Chondrocyte (in vitro differentiated cells): ENCODE results near the gene SPOCK1. TPM values are rescaled to one million over a fixed set of nuclear protein-coding genes. Genes with fewer than 3 reads are reported as not detected.
"Not testable (repeated sequence)": the region's sequence is repeated elsewhere in the genome, so short reads cannot be mapped to it uniquely, and the experiment has no call there.

Experiments
- DNase-seq: peaks from one replicate; pipeline ENCODE4 v3.0.0; 2021; ENCODE audit warnings: mixed read lengths, low spot score
- H3K27ac Mint-ChIP-seq: one replicate; pipeline ENCODE4 v1.8.0; 2021; ENCODE audit warnings: mild to moderate bottlenecking, moderate library complexity, mixed read lengths; ENCODE audit not compliant: unreplicated experiment
- H3K27me3 Mint-ChIP-seq: 2 replicates; pipeline ENCODE4 v1.8.0; 2021; ENCODE audit warnings: low read depth, mixed read lengths
- H3K36me3 Mint-ChIP-seq: 2 replicates; pipeline ENCODE4 v1.8.0; 2021; ENCODE audit warnings: low read depth, mixed read lengths
- H3K4me1 Mint-ChIP-seq: 2 replicates; pipeline ENCODE4 v1.8.0; 2021; ENCODE audit warnings: low read depth, mild to moderate bottlenecking, mixed read lengths
- H3K4me3 Mint-ChIP-seq: one replicate; pipeline ENCODE4 v1.8.0; 2021; ENCODE audit warnings: mild to moderate bottlenecking, moderate library complexity, mixed read lengths; ENCODE audit not compliant: unreplicated experiment
- H3K9me3 Mint-ChIP-seq: 2 replicates; pipeline ENCODE4 v1.8.0; 2021; ENCODE audit warnings: low read depth, mixed read lengths
- total RNA-seq: library from RNA; stranded (reverse); gene quantifications from 3 replicates; pipeline ENCODE4 v1.2.1, GENCODE V29; 2021
- TF ChIP-seq, protein P1 (sequence below): fragments of 200-600 bp; sonication (generic); IDR thresholded peaks from 2 replicates; pipeline ENCODE4 v1.5.0; 2021; ENCODE audit warnings: antibody characterized with exemption, mild to moderate bottlenecking, moderate library complexity

The SPOCK1 gene
- total RNA-seq, 1 donor from 2014 or later: 127 TPM

DNA sequence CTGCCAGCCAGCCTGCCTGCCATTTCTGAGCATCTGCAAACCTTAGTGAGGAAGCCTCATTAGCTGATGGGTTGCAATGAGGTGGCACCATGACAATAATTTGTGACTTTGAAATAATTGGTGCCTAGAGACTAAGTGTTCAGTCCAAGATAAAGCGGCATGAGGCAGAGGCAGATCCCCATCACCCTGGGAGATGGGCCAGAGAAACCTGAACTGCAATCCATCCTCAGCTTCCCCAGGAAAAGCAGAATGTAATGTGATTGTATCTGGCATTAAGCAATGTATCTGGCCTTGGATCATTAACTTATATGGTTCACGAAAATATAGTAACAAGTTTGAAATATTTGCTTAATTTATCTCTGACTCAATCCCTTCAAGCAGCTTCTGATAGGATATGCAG, 101.0 kb downstream of the SPOCK1 start:
- H3K27ac Mint-ChIP-seq: no peak overlapping the region
- no peaks in the 10 kb centered on the region for H3K9me3 Mint-ChIP-seq
- H3K27me3 Mint-ChIP-seq: no peaks in the 10 kb centered on the region
- no peaks in the 10 kb centered on the region for H3K36me3 Mint-ChIP-seq
- no peak overlapping the region for H3K4me3 Mint-ChIP-seq
- DNase-seq: no peak
- TF ChIP-seq, protein P1, sequence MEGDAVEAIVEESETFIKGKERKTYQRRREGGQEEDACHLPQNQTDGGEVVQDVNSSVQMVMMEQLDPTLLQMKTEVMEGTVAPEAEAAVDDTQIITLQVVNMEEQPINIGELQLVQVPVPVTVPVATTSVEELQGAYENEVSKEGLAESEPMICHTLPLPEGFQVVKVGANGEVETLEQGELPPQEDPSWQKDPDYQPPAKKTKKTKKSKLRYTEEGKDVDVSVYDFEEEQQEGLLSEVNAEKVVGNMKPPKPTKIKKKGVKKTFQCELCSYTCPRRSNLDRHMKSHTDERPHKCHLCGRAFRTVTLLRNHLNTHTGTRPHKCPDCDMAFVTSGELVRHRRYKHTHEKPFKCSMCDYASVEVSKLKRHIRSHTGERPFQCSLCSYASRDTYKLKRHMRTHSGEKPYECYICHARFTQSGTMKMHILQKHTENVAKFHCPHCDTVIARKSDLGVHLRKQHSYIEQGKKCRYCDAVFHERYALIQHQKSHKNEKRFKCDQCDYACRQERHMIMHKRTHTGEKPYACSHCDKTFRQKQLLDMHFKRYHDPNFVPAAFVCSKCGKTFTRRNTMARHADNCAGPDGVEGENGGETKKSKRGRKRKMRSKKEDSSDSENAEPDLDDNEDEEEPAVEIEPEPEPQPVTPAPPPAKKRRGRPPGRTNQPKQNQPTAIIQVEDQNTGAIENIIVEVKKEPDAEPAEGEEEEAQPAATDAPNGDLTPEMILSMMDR: no peak
- no peaks in the 10 kb centered on the region for H3K4me1 Mint-ChIP-seq

DNA sequence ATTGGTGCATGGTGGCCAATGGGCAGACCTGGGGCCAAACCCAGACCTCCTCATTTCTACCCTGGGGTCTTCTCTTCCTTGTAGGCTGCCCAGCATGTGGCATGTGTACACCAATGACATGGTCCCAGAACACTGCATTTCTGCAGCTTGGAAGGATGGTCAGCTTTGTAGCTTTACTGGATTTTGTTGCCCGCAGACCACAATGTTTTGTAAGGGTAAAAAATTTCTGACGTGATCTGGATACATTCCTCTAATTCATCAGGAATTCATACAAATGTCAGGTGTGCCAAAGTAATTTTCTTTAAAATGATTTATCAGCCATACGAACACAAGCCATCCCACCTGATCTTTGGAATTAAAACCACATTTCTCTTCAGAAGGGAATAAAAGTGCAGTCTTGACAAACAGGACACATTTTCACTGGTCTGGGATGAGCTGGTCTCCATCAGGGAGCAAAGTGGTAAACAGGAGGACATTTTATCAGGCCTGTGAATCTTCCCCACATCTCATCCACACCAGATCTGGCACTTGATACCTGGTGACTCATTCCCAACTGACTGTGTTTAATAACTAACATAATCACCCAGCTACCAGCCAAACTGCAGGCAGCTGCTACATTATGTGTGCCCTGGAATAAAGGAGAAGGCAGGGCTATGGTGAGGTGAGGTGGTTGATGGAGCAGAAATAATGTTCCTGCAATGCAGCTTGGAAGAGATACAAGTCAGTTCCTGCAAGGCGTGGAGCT, 103.9 kb downstream of the SPOCK1 start:
- peaks cover 3% of the 10 kb centered on the region for H3K9me3 Mint-ChIP-seq
- no peak overlapping the region for H3K27ac Mint-ChIP-seq
- no peak for DNase-seq
- no peaks in the 10 kb centered on the region for H3K27me3 Mint-ChIP-seq
- H3K4me1 Mint-ChIP-seq: no peaks in the 10 kb centered on the region
- TF ChIP-seq, protein P1: no peak
- no peaks in the 10 kb centered on the region for H3K36me3 Mint-ChIP-seq
- no peak overlapping the region for H3K4me3 Mint-ChIP-seq

DNA sequence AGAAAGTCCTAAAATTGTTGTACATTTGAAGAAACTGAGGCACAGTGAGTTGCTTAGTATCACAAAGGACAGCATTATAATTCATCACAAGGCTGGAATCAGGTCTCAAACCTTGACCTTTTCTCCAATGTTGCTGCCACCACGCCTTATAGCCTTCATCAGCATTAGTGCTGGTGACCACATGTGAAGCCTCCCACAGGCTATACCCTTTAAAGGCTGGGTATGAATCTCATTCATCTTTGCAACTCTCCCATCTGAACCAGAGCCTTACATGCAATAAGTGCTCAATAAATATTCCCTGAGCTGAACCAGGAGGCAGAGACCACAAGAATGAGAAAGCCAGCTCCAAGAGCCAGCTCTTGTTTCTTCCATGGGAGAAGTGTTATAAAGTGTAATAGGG, 104.7 kb downstream of the SPOCK1 start:
- Mint-ChIP-seq H3K4me1 (no peaks in the 10 kb centered on the region), H3K27me3 (no peaks in the 10 kb centered on the region), H3K4me3 (no peak overlapping the region), H3K27ac (no peak overlapping the region), H3K36me3 (no peaks in the 10 kb centered on the region), H3K9me3 (peaks cover 3% of the 10 kb centered on the region)
- TF ChIP-seq, protein P1: no peak
- DNase-seq: no peak

DNA sequence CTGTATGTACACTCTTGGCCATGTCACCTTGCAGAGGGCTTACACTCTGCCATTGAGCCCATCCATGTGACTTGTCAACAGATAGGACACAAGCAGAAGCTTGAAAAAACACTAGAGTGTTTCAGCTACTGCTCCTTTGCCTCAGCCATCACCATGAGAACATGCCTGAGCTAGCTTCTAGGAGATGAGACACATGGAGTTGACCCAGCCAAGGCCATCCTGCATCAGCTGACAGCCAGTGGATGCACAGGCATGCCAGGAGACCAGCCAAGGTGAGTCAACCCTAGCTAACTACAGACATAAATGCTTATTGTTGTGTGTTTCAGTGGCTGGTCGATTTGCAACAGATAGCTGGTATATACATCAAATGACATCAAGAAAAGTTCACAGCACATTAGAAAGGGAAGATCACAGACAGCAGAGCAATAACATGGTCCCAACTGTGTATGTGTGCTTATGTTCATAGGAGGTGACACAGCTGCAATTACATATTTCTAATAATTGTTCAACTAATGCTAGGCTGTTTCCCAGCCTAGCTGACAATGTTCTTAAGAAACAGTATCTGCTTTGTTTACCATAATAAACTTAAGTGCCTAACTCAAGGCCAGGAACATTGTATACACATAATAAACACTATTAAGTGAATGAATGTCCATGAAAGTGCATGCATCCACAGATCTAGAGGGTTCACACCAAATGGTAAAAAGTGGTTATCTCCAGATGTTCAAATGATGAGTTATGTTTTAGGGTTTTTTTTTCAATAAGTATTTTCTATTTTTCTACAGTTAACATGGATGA, 105.7 kb downstream of the SPOCK1 start:
- Mint-ChIP-seq H3K4me1 (no peaks in the 10 kb centered on the region), H3K4me3 (no peak overlapping the region), H3K27ac (no peak overlapping the region), H3K27me3 (no peaks in the 10 kb centered on the region), H3K36me3 (no peaks in the 10 kb centered on the region), H3K9me3 (peaks cover 3% of the 10 kb centered on the region)
- TF ChIP-seq, protein P1: no peak
- no peak for DNase-seq

DNA sequence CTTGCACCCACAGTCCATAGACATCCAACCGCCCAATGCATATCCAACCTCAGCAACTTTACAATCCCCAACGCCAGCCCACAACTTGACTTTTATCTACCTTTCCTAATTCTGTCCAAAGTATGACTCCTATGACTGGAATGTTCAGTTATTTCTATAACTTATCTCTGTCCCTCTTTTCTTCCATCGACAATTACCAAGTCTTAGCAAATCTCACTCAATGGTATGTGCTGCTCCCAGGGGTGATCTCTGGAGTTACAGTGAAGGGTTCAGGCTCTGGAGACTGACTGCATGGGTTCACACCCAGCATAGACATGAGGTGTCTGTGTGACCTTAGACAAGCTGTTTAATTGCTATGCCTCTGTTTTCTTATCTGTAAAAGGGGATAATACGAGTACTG, 106.9 kb downstream of the SPOCK1 start:
- Mint-ChIP-seq H3K27me3 (no peaks in the 10 kb centered on the region), H3K9me3 (peaks cover 3% of the 10 kb centered on the region), H3K27ac (no peak overlapping the region), H3K36me3 (no peaks in the 10 kb centered on the region), H3K4me1 (no peaks in the 10 kb centered on the region), H3K4me3 (no peak overlapping the region)
- TF ChIP-seq, protein P1: no peak
- DNase-seq: no peak

DNA sequence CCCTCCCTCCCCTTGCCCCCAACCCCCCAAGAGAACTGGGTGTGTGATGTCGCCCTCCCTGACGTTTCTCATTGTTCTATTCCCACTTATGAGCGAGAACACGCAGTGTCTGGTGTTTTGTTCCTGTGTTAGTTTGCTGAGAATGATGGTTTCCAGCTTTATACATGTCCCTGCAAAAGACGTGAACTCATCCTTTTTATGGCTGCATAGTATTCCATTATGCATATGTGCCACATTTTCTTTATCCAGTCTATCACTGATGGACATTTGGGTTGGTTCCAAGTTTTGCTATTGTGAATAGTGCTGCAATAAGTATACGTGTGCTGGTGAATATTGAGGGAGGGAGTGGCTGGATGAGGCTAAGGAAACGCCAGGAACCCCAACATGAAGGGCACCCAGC, 108.1 kb downstream of the SPOCK1 start:
- H3K27ac Mint-ChIP-seq, H3K4me1 Mint-ChIP-seq, H3K27me3 Mint-ChIP-seq, H3K36me3 Mint-ChIP-seq, H3K4me3 Mint-ChIP-seq, DNase-seq: not testable (repeated sequence)
- peaks cover 11% of the 10 kb centered on the region for H3K9me3 Mint-ChIP-seq
